22Rv1 (cell line): ENCODE measurements around the gene TNPO3.

Experiments used
- CTCF ChIP-seq: fragments of 450-650 bp; IDR thresholded peaks from 2 replicates; pipeline ENCODE4 v1.5.1; 2017; ENCODE audit warnings: mild to moderate bottlenecking
- ZFX ChIP-seq: fragments of 450-650 bp; IDR thresholded peaks from 2 replicates; pipeline ENCODE4 v1.6.1; 2017; ENCODE audit warnings: antibody characterized with exemption, borderline replicate concordance

- no peak for TF ChIP-seq CTCF
- TF ChIP-seq ZFX: no peak
Measured at GRCh38 chr7:129010075-129010474, 44.8 kb downstream of the TNPO3 start.
